HL-60 (cell line): Measurements from ENCODE around the gene DYSF.

Experiments used
- DNase-seq, 2 experiments: peaks; one replicate each; pipeline ENCODE4 v3.0.0-alpha.2; 2010 to 2020; ENCODE audit warnings: low read depth in 1 of 2, low spot score in 1 of 2
- H3K27ac ChIP-seq: fragments of 250-450 bp; sonication (Bioruptor Pico); replicated peaks from 2 replicates; pipeline ENCODE4 v1.5.1; 2020; ENCODE audit warnings: mild to moderate bottlenecking, moderate library complexity
- H3K27me3 ChIP-seq: fragments of 250-450 bp; sonication (Bioruptor Pico); 2 replicates; pipeline ENCODE4 v1.5.1; 2021; ENCODE audit warnings: mild to moderate bottlenecking, moderate library complexity; ENCODE audit not compliant: insufficient read depth, poor library complexity, severe bottlenecking
- H3K4me3 ChIP-seq: replicated peaks from 2 replicates; pipeline ENCODE4 v1.5.1; 2011; ENCODE audit warnings: mild to moderate bottlenecking, control low read depth, low read length; ENCODE audit not compliant: insufficient read depth
- CTCF ChIP-seq: IDR thresholded peaks from one replicate; pipeline ENCODE4 v1.5.1; 2011; ENCODE audit warnings: low read length, control low read depth, inconsistent platforms; ENCODE audit not compliant: insufficient read depth
- GABPA ChIP-seq: IDR thresholded peaks from 2 replicates; pipeline ENCODE4 v1.6.1; 2012; ENCODE audit warnings: low read depth
- POLR2AphosphoS5 ChIP-seq: IDR thresholded peaks from 2 replicates; pipeline ENCODE4 v1.6.1; 2012; ENCODE audit warnings: low read depth
- REST ChIP-seq: IDR thresholded peaks from 2 replicates; pipeline ENCODE4 v1.6.1; 2012; ENCODE audit warnings: low read depth; ENCODE audit not compliant: insufficient replicate concordance
- SPI1 ChIP-seq: IDR thresholded peaks from 2 replicates; pipeline ENCODE4 v1.6.1; 2012; ENCODE audit warnings: low read depth, mild to moderate bottlenecking, borderline replicate concordance

The DYSF gene

GRCh38 chr2:71465356-71465755, 12.0 kb downstream of the DYSF start:
- TF ChIP-seq GABPA (no peak), CTCF (no peak), REST (no peak), POLR2AphosphoS5 (no peak), SPI1 (no peak)
- DNase-seq, result no peak
- Histone ChIP-seq H3K27ac (no peak overlapping the region), H3K4me3 (no peak overlapping the region), H3K27me3 (peaks cover 33% of the 10 kb centered on the region)

- H3K4me3 ChIP-seq, result peak overlapping the region; percentile 54
- peaks cover 33% of the 10 kb centered on the region for H3K27me3 ChIP-seq
- no peak overlapping the region for H3K27ac ChIP-seq
- no peak for DNase-seq
- TF ChIP-seq CTCF (no peak), POLR2AphosphoS5 (no peak)
Observed at GRCh38 chr2:71465961-71466300, 12.6 kb downstream of the DYSF start.

- no peak for TF ChIP-seq GABPA
- TF ChIP-seq POLR2AphosphoS5, result no peak
- Histone ChIP-seq H3K27me3 (peaks cover 33% of the 10 kb centered on the region), H3K27ac (0 out of 2 replicates have a peak overlapping the region, but pooled peaks have one; percentile 11), H3K4me3 (peak overlapping the region; percentile 54)
- DNase-seq, result no peak
Observed at GRCh38 chr2:71466301-71467179, 13.2 kb downstream of the DYSF start.

- TF ChIP-seq SPI1, result no peak
- no peak for TF ChIP-seq CTCF
- TF ChIP-seq GABPA, result no peak
- no peak for TF ChIP-seq POLR2AphosphoS5
- no peak for TF ChIP-seq REST
- H3K27me3 ChIP-seq, result peaks cover 33% of the 10 kb centered on the region
- no peak for DNase-seq
- H3K4me3 ChIP-seq, result peak overlapping the region; percentile 54
- H3K27ac ChIP-seq, result no peak overlapping the region
Observed at GRCh38 chr2:71467180-71467815, 13.9 kb downstream of the DYSF start.
